MM.1S (cell line): ENCODE results near the gene PRSS16.

Experiments
- EZH2 ChIP-seq: fragments of 300-600 bp; sonication (generic); optimal IDR thresholded peaks from 2 replicates; pipeline ENCODE3; 2017; ENCODE audit warnings: low read depth, mild to moderate bottlenecking, antibody characterized with exemption, low read length, mixed read lengths
- EZH2phosphoT487 ChIP-seq: fragments of 300-600 bp; sonication (generic); IDR thresholded peaks from 2 replicates; pipeline ENCODE4 v1.6.1; 2018; ENCODE audit warnings: antibody characterized with exemption, low read length
- TF ChIP-seq, protein P1 (sequence below): fragments of 300-600 bp; sonication (generic); IDR thresholded peaks from 2 replicates; pipeline ENCODE4 v1.5.1; 2016; ENCODE audit warnings: antibody characterized with exemption, low read length, mixed read lengths

- TF ChIP-seq, protein P1, sequence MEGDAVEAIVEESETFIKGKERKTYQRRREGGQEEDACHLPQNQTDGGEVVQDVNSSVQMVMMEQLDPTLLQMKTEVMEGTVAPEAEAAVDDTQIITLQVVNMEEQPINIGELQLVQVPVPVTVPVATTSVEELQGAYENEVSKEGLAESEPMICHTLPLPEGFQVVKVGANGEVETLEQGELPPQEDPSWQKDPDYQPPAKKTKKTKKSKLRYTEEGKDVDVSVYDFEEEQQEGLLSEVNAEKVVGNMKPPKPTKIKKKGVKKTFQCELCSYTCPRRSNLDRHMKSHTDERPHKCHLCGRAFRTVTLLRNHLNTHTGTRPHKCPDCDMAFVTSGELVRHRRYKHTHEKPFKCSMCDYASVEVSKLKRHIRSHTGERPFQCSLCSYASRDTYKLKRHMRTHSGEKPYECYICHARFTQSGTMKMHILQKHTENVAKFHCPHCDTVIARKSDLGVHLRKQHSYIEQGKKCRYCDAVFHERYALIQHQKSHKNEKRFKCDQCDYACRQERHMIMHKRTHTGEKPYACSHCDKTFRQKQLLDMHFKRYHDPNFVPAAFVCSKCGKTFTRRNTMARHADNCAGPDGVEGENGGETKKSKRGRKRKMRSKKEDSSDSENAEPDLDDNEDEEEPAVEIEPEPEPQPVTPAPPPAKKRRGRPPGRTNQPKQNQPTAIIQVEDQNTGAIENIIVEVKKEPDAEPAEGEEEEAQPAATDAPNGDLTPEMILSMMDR = no peak
- TF ChIP-seq EZH2 (no peak), EZH2phosphoT487 (no peak)
These were observed 30.6 kb upstream of the PRSS16 start for GRCh38 chr6:27216874-27217273.
